Stomach (tissue), 9 donors: ENCODE measurements around the gene MYL2. TPM values are rescaled to one million over a fixed set of nuclear protein-coding genes. Genes with fewer than 3 reads are reported as not detected.

Source experiments
- DNase-seq, 2 donors: peaks; one replicate each; pipeline versions ENCODE4 v3.0.0 to v3.0.0-alpha.2; 2013 to 2019
- H3K27ac ChIP-seq, 5 donors: fragments of 200-600 bp in 4 of 5; sonication (generic) in 4 of 5; one replicate each; pipeline ENCODE4 v1.5.1; 2013 to 2019; ENCODE audit warnings: mild to moderate bottlenecking in 1 of 5, moderate library complexity in 1 of 5
- H3K27me3 ChIP-seq, 3 donors: fragments of 200-600 bp; sonication (generic); one replicate each; pipeline ENCODE4 v1.5.1; 2017 to 2019; ENCODE audit warnings: mixed run types in 1 of 3
- H3K36me3 ChIP-seq, 4 donors: fragments of 200-600 bp; sonication (generic); 1 replicate in 3 of 4; 2 replicates in 1 of 4; pipeline ENCODE4 v1.5.1; 2016 to 2019
- H3K4me1 ChIP-seq, 4 donors: fragments of 200-600 bp; sonication (generic); one replicate each; pipeline ENCODE4 v1.5.1; 2016 to 2019
- H3K4me3 ChIP-seq, 4 donors: fragments of 200-600 bp; sonication (generic) in 3 of 4; one replicate each; pipeline ENCODE4 v1.5.1; 2016 to 2019; ENCODE audit warnings: mild to moderate bottlenecking in 1 of 4
- H3K9me3 ChIP-seq, 4 donors: fragments of 200-600 bp; sonication (generic); one replicate each; pipeline ENCODE4 v1.5.1; 2016 to 2019
- CTCF ChIP-seq, 7 experiments: fragments of 450-650 bp in 4 of 7; fragments of 200-600 bp in 3 of 7; sonication (generic) in 3 of 7; IDR thresholded peaks; one replicate each; pipeline ENCODE4 v1.5.1; 2016 to 2019; ENCODE audit warnings: antibody characterized with exemption in 7 of 7, control low read depth in 2 of 7, mild to moderate bottlenecking in 1 of 7
- EP300 ChIP-seq: sonication (generic); formaldehyde crosslinking; IDR thresholded peaks from one replicate; pipeline ENCODE4 v1.6.1; 2017; ENCODE audit warnings: antibody characterized with exemption
- POLR2A ChIP-seq, 4 donors: fragments of 450-650 bp; IDR thresholded peaks; one replicate each; pipeline ENCODE4 v1.6.1; 2016; ENCODE audit warnings: antibody characterized with exemption in 4 of 4, control low read depth in 2 of 4, mild to moderate bottlenecking in 1 of 4, moderate library complexity in 1 of 4
- POLR2AphosphoS5 ChIP-seq, 3 donors: sonication (generic); formaldehyde crosslinking; IDR thresholded peaks; one replicate each; pipeline ENCODE4 v1.6.1; 2016; ENCODE audit warnings: antibody characterized with exemption in 3 of 3
- WGBS, 5 donors: extraction: QIAGEN DNeasy Blood & Tissue Kit in 3 of 5; methylation state at CpG; one replicate each; pipeline versions ENCODE4 v1.1.5 to v1.1.7; 2013 to 2018; 5-methylcytosine and 5-hydroxymethylcytosine counted together
- intact Hi-C: fragments of 100-400 bp; cut with DNase I; formaldehyde crosslinking; loops from one replicate; pipeline ENCODE4 v1.15.1; 2023; ENCODE audit warnings: low total_unique reads
- polyA plus RNA-seq, 3 donors: library from polyadenylated mRNA; stranded (reverse); fragments of 200-250 nt; gene quantifications; one replicate each; pipeline ENCODE4 v1.2.3, GENCODE V29; 2013
- total RNA-seq, 5 donors: library from RNA; depleted of rRNA; stranded (reverse); fragments of >200 nt; gene quantifications; one replicate each; pipeline versions ENCODE4 v1.1.0 to v1.2.3, GENCODE V29; 2014 to 2016
- donor health status: healthy with polysubstance abuse.
- donor health status: Bipolar disorder and iron deficiency.
- donor health status: healthy.

MYL2 gene
- total and polyA plus RNA-seq, 8 donors = 1.1 to 38.0 (median 5.1) TPM; not detected in 4

GRCh38 chr12:110863161-110863560 is 57.2 kb downstream of the MYL2 start:
- Histone ChIP-seq H3K4me3 (no peak overlapping the region), H3K9me3 (no peaks in the 10 kb centered on the region), H3K4me1 (no peaks in the 10 kb centered on the region), H3K36me3 (no peaks in the 10 kb centered on the region), H3K27ac (no peak overlapping the region), H3K27me3 (no peaks in the 10 kb centered on the region)
- TF ChIP-seq EP300 = no peak
- no peak for DNase-seq
- intact Hi-C loops = no loop called here
- 67 to 80% (median 79%) methylated on average over 6 to 7 of the region's 7 CpGs for WGBS, 5 donors

- Histone ChIP-seq H3K27ac (no peak overlapping the region), H3K27me3 (no peaks in the 10 kb centered on the region), H3K36me3 (no peaks in the 10 kb centered on the region), H3K4me1 (no peaks in the 10 kb centered on the region), H3K4me3 (no peak overlapping the region), H3K9me3 (no peaks in the 10 kb centered on the region)
- no peak for TF ChIP-seq POLR2AphosphoS5 (IDR thresholded peaks at IDR 0.05)
- no peak for TF ChIP-seq POLR2A (IDR thresholded peaks at IDR 0.05)
- TF ChIP-seq CTCF (IDR thresholded peaks at IDR 0.05) = no peak
- no peak for TF ChIP-seq EP300
- 81 to 89% (median 82%) methylated on average over 9 of the region's 9 CpGs for WGBS, 5 donors
- no peak for DNase-seq
- intact Hi-C loops = no loop called here
Measured at GRCh38 chr12:110862329-110862728, 58.0 kb downstream of the MYL2 start.

DNA sequence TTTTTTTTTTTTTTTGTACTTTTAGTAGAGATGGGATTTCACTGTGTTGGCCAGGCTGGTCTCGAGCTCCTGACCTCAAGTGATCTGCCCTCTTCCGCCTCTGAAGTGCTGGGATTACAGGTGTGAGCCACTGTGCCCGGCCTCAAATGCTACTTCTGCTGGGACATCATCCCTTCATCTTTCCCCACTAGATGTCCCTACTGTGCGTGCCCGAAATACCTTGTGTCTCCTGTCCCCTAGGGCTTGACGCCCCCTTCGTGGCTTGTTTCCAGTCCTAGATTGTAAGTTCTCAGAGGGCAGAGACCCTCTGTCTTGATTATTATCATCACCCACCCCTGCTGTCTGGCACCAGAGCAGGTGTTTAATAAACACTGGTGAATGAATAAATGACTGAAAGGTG is 58.6 kb downstream of the MYL2 start:
- WGBS, 5 donors = 69 to 84% (median 71%) methylated on average over 7 of the region's 7 CpGs
- TF ChIP-seq POLR2A (IDR thresholded peaks at IDR 0.05) = no peak
- no peak for TF ChIP-seq POLR2AphosphoS5 (IDR thresholded peaks at IDR 0.05)
- no peak for TF ChIP-seq CTCF (IDR thresholded peaks at IDR 0.05)
- TF ChIP-seq EP300 = no peak
- no peaks in the 10 kb centered on the region for H3K27me3 ChIP-seq
- DNase-seq = no peak
- no peaks in the 10 kb centered on the region for H3K4me1 ChIP-seq
- no peak overlapping the region for H3K4me3 ChIP-seq
- intact Hi-C loops = no loop called here
- no peak overlapping the region for H3K27ac ChIP-seq
- H3K9me3 ChIP-seq = no peaks in the 10 kb centered on the region
- H3K36me3 ChIP-seq = no peaks in the 10 kb centered on the region

Other genes starting within 250 kb of the MYL2 start
- gene HVCN1, start 231.5 kb downstream of the MYL2 start, total RNA-seq = 1 to 10 TPM in 3 of 5 donors, not detected in 2; 1.3 to 7.0 (median 5.1) TPM
- gene HVCN1, start 231.5 kb downstream of the MYL2 start, polyA plus RNA-seq = 1 to 10 TPM; 3.7 to 5.5 (median 4.4) TPM
- 100 to 1,000 TPM in 2 of 5 donors, 10 to 100 TPM in 3; 44.9 to 205 (median 88.7) TPM for gene PPP1CC, start 177.7 kb downstream of the MYL2 start, total RNA-seq
- gene PPP1CC, start 177.7 kb downstream of the MYL2 start, polyA plus RNA-seq = 100 to 1,000 TPM in 1 of 3 donors, 10 to 100 TPM in 2; 59.2 to 129 (median 91.8) TPM
- gene CCDC63, start 73.6 kb downstream of the MYL2 start, total RNA-seq = not detected
- not detected for gene CCDC63, start 73.6 kb downstream of the MYL2 start, polyA plus RNA-seq
- gene CUX2, start 113.6 kb upstream of the MYL2 start, total RNA-seq = 1 to 10 TPM in 1 of 5 donors, under 1 TPM in 3, not detected in 1; under 0.01 to 3.1 (median 0.24) TPM
- gene CUX2, start 113.6 kb upstream of the MYL2 start, polyA plus RNA-seq = under 1 TPM; 0.38 to 0.92 (median 0.50) TPM